ENCODE data around the gene ARMH3. TPM values are rescaled to one million over a fixed set of nuclear protein-coding genes. Genes with fewer than 3 reads are reported as not detected.
A peak's percentile ranks its signal among the peaks of the same experiment; 100 is the strongest.

ARMH3 gene, protein sequence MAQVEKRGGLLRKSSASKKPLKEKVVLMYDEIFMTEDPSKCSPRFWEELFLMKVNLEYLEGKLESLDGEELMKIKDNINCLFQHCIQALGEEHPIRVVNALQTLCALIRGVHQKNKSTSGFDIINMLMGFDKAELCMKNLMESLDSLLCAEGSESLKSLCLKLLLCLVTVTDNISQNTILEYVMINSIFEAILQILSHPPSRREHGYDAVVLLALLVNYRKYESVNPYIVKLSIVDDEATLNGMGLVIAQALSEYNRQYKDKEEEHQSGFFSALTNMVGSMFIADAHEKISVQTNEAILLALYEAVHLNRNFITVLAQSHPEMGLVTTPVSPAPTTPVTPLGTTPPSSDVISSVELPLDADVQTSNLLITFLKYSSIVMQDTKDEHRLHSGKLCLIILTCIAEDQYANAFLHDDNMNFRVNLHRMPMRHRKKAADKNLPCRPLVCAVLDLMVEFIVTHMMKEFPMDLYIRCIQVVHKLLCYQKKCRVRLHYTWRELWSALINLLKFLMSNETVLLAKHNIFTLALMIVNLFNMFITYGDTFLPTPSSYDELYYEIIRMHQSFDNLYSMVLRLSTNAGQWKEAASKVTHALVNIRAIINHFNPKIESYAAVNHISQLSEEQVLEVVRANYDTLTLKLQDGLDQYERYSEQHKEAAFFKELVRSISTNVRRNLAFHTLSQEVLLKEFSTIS
- total RNA-seq = 27.1 and 34.4 TPM in 2 replicates
- long read RNA-seq, full-length matches to known transcripts = 3 of 14 reads
- long read RNA-seq, partial matches to known transcripts = 2 of 14 reads
- long read RNA-seq, other reads (novel, unspliced or antisense) = 9 of 14 reads

DNA sequence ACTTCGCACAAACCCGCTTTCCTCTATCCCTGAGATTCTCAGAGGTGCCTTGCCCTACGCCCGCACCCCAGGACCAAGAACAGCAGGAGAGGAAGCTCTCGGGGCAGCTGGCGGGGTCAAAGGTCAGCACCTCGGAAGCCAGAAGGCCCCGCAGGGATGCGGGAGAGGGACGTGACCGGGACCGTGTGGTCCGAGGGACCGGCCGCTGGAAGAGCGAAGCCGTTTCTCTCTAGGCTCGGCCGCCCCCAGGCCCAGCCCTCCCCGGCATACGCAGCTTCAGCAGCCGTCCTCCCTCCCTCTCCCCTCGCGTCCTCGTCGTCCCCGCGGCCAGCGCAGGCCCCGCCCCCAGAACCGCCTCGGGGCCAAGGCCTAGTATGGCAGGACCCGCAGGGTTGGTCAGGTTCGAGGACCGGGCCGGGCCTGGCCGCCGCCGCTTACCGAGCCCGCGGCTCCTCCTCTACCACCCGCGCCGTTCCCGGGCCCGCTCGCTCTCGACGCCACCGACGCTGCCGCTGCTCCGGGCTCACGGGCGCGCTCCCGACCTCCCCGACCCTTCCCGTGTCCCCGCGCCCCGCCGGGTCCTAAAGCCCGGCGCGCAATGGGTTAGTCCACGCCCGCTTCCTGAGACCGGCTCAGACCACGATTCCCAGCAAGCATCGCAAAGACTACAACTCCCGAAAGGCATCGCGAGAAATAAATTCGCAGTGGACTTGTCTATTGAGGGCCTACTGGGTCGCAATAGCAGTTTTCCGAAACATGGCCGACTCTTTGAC is at the start of gene ARMH3:
Gene ARMH3 (minus strand): TSS at position 527 of the 773 bp plus-strand sequence. CDS start 16,059 bp downstream, outside the sequence.
- peak; percentile 77 for DNase-seq (ENCODE audit: low spot score, unreplicated experiment)
- H3K9me3 Mint-ChIP-seq (ENCODE audit: low read depth) = no peaks in the 10 kb centered on the region
- H3K27me3 Mint-ChIP-seq = peaks cover 3% of the 10 kb centered on the region
- H3K4me1 Mint-ChIP-seq (ENCODE audit: low read depth) = peaks cover 8% of the 10 kb centered on the region
- peak within 1 kb of the TSS; percentile 96 for H3K27ac Mint-ChIP-seq
- H3K4me3 Mint-ChIP-seq (ENCODE audit: low read depth) = peak within 1 kb of the TSS; percentile 87
- no peaks in the 10 kb centered on the region for H3K36me3 Mint-ChIP-seq (ENCODE audit: insufficient read depth)
- TF ChIP-seq, protein P1, sequence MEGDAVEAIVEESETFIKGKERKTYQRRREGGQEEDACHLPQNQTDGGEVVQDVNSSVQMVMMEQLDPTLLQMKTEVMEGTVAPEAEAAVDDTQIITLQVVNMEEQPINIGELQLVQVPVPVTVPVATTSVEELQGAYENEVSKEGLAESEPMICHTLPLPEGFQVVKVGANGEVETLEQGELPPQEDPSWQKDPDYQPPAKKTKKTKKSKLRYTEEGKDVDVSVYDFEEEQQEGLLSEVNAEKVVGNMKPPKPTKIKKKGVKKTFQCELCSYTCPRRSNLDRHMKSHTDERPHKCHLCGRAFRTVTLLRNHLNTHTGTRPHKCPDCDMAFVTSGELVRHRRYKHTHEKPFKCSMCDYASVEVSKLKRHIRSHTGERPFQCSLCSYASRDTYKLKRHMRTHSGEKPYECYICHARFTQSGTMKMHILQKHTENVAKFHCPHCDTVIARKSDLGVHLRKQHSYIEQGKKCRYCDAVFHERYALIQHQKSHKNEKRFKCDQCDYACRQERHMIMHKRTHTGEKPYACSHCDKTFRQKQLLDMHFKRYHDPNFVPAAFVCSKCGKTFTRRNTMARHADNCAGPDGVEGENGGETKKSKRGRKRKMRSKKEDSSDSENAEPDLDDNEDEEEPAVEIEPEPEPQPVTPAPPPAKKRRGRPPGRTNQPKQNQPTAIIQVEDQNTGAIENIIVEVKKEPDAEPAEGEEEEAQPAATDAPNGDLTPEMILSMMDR (IDR thresholded peaks at IDR 0.05; ENCODE audit: unreplicated experiment) = no peak

DNA sequence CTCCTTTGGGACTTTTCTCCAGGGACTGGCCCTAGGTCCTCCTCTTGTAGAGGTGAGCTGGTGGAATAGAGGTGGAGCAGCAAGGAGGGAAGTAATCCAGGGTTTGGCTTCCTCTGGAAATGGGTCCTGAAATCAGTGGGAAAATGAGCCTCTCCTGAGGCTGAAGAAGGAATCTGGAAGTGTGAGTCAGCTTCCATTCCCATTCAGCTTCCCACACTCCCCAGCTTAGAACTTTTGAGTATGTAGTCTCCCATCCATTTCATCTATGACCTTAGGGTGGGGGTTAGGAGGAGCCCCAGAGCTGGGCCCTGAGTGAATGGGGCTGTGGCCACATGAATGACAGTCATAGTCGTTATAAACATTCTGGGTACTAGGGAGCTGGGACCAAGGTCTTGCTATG is 46.4 kb upstream of the ARMH3 start:
- Mint-ChIP-seq H3K27me3 (no peaks in the 10 kb centered on the region), H3K4me3 (ENCODE audit: low read depth) (no peak overlapping the region), H3K9me3 (ENCODE audit: low read depth) (no peaks in the 10 kb centered on the region), H3K4me1 (ENCODE audit: low read depth) (no peaks in the 10 kb centered on the region), H3K36me3 (ENCODE audit: insufficient read depth) (no peaks in the 10 kb centered on the region), H3K27ac (no peak overlapping the region)
- TF ChIP-seq, protein P1 (IDR thresholded peaks at IDR 0.05; ENCODE audit: unreplicated experiment) = no peak
- DNase-seq (ENCODE audit: low spot score, unreplicated experiment) = no peak

GRCh38 chr10:102101152-102101551 is 45.2 kb upstream of the ARMH3 start:
- no peaks in the 10 kb centered on the region for H3K4me1 Mint-ChIP-seq (ENCODE audit: low read depth)
- H3K27me3 Mint-ChIP-seq = no peaks in the 10 kb centered on the region
- H3K4me3 Mint-ChIP-seq (ENCODE audit: low read depth) = no peak overlapping the region
- peaks cover 1% of the 10 kb centered on the region for H3K36me3 Mint-ChIP-seq (ENCODE audit: insufficient read depth)
- H3K9me3 Mint-ChIP-seq (ENCODE audit: low read depth) = no peaks in the 10 kb centered on the region
- TF ChIP-seq, protein P1 (IDR thresholded peaks at IDR 0.05; ENCODE audit: unreplicated experiment) = peak; percentile 11
- H3K27ac Mint-ChIP-seq = no peak overlapping the region
- DNase-seq (ENCODE audit: low spot score, unreplicated experiment) = no peak

GRCh38 chr10:102096449-102096848 is 40.5 kb upstream of the ARMH3 start:
- TF ChIP-seq, protein P1 (IDR thresholded peaks at IDR 0.05; ENCODE audit: unreplicated experiment) = no peak
- H3K4me3 Mint-ChIP-seq (ENCODE audit: low read depth) = no peak overlapping the region
- no peak for DNase-seq (ENCODE audit: low spot score, unreplicated experiment)
- H3K27ac Mint-ChIP-seq = no peak overlapping the region
- peaks cover 1% of the 10 kb centered on the region for H3K36me3 Mint-ChIP-seq (ENCODE audit: insufficient read depth)
- no peaks in the 10 kb centered on the region for H3K27me3 Mint-ChIP-seq
- no peaks in the 10 kb centered on the region for H3K9me3 Mint-ChIP-seq (ENCODE audit: low read depth)
- H3K4me1 Mint-ChIP-seq (ENCODE audit: low read depth) = no peaks in the 10 kb centered on the region

DNA sequence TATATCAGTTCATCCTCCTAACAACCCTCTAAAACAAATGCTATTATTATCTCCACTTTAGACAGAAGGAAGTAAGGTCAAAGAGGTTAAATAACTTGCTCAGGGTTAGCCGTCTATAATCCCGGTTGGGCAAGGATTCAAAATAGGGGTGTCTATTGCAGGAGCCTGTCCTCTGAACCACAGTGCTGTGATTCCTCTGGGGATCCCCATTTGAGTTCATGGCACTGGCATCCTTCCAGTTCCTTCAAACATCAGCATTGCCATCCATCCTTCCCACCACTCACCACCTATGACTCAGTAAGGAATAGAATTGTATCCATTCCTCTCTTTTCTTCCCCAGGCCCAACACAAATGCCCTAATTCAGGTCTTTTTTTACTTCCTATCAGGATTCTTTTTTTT is 34.8 kb upstream of the ARMH3 start:
- Mint-ChIP-seq H3K36me3 (ENCODE audit: insufficient read depth) (peaks cover 1% of the 10 kb centered on the region), H3K9me3 (ENCODE audit: low read depth) (no peaks in the 10 kb centered on the region), H3K4me3 (ENCODE audit: low read depth) (no peak overlapping the region), H3K4me1 (ENCODE audit: low read depth) (no peaks in the 10 kb centered on the region), H3K27ac (no peak overlapping the region), H3K27me3 (no peaks in the 10 kb centered on the region)
- TF ChIP-seq, protein P1 (IDR thresholded peaks at IDR 0.05; ENCODE audit: unreplicated experiment) = no peak
- DNase-seq (ENCODE audit: low spot score, unreplicated experiment) = no peak

Measured in progenitor cell of endocrine pancreas (in vitro differentiated cells).